GM12878 (cell line): Measurements from ENCODE around the gene SSR2. TPM values are rescaled to one million over a fixed set of nuclear protein-coding genes. Genes with fewer than 3 reads are reported as not detected.

Source experiments
- ATAC-seq: fragments of 200-7000 bp; cut with Tn5 transposase; 3 replicates; pipeline ENCODE4 v1.9.1; 2020; ENCODE audit warnings: mild to moderate bottlenecking, moderate library complexity
- BruUV-seq: library from RNA; stranded (reverse); fragments of 400-500 nt; replicated peaks from 2 replicates; lab custom pipeline; 2021; lab: Mats Ljungman, UMichigan
- CTCF ChIA-PET: fragments of 300-600 bp; sonication (Branson Sonifier 250); formaldehyde crosslinking; extraction: SDS; loops from one replicate; lab custom pipeline; 2021; ENCODE audit warnings: inconsistent platforms; lab: Yijun Ruan, JAX
- POLR2A ChIA-PET: fragments of 350-600 bp; formaldehyde crosslinking; extraction: SDS; loops from one replicate; lab custom pipeline; 2021; ENCODE audit warnings: inconsistent platforms; lab: Charles Lee
- RAD21 ChIA-PET: fragments of 300-600 bp; sonication (Branson Sonifier 250); formaldehyde crosslinking; loops from one replicate; lab custom pipeline; 2023; ENCODE audit warnings: antibody characterized with exemption; ENCODE audit not compliant: unreplicated experiment; lab: Charles Lee
- SMC1A ChIA-PET: fragments of 300-600 bp; sonication (Branson Sonifier 250); formaldehyde crosslinking; loops from one replicate; lab custom pipeline; 2023; ENCODE audit not compliant: unreplicated experiment, uncharacterized antibody; lab: Charles Lee
- DNase-seq: peaks from one replicate; pipeline ENCODE4 v3.0.0-alpha.2; 2011; ENCODE audit warnings: low read depth, low spot score
- FAIRE-seq: peaks from 3 replicates; lab custom pipeline; 2011; peaks lifted over from hg19 to GRCh38; lab: Jason Lieb, UNC
- H2AFZ ChIP-seq: 2 replicates; pipeline ENCODE4 v1.6.0; 2011; ENCODE audit warnings: low read depth, low read length, control low read depth; ENCODE audit not compliant: control insufficient read depth
- H3K27ac ChIP-seq: 2 replicates; pipeline ENCODE4 v1.5.1; 2011; ENCODE audit warnings: control low read depth; ENCODE audit not compliant: control insufficient read depth, insufficient read depth
- H3K27me3 ChIP-seq, 2 experiments: replicated peaks in 1 of 2; 2 replicates each; pipeline versions ENCODE4 v1.6.0 to v1.6.1; 2011; ENCODE audit warnings: low read length in 1 of 2; ENCODE audit not compliant: control insufficient read depth in 2 of 2, insufficient read depth in 2 of 2
- H3K36me3 ChIP-seq, 2 experiments: 2 replicates each; pipeline ENCODE4 v1.5.1; 2011; ENCODE audit warnings: low read length in 1 of 2; ENCODE audit not compliant: control insufficient read depth in 2 of 2, insufficient read depth in 2 of 2
- H3K4me1 ChIP-seq: 2 replicates; pipeline ENCODE4 v1.6.1; 2011; ENCODE audit warnings: mild to moderate bottlenecking, low read length, moderate library complexity, mixed read lengths; ENCODE audit not compliant: control insufficient read depth, insufficient read depth
- H3K4me2 ChIP-seq: 2 replicates; pipeline ENCODE4 v1.6.0; 2011; ENCODE audit warnings: control low read depth; ENCODE audit not compliant: control insufficient read depth, insufficient read depth
- H3K4me3 ChIP-seq: fragments of 200-600 bp; sonication (generic); 2 replicates; pipeline ENCODE4 v1.5.1; 2016
- H3K79me2 ChIP-seq: 2 replicates; pipeline ENCODE4 v1.6.0; 2011; ENCODE audit warnings: low read length; ENCODE audit not compliant: control insufficient read depth, insufficient read depth
- H3K9ac ChIP-seq: 2 replicates; pipeline ENCODE4 v1.8.0; 2011; ENCODE audit warnings: low read length, control low read depth, mixed read lengths; ENCODE audit not compliant: control insufficient read depth, insufficient read depth
- H3K9me3 ChIP-seq: replicated peaks from 3 replicates; pipeline ENCODE4 v1.5.1; 2011; ENCODE audit warnings: mild to moderate bottlenecking, low read length; ENCODE audit not compliant: control insufficient read depth, insufficient read depth
- H4K20me1 ChIP-seq: 2 replicates; pipeline ENCODE4 v1.6.0; 2011; ENCODE audit not compliant: control insufficient read depth, insufficient read depth
- BHLHE40 ChIP-seq, 2 experiments: fragments of 450-650 bp in 1 of 2; IDR thresholded peaks; 2 replicates each; pipeline ENCODE4 v1.6.1; 2011 to 2017; ENCODE audit warnings: low read depth in 2 of 2, borderline replicate concordance in 1 of 2, improper control_type of control experiment in 1 of 2, low read length in 1 of 2, mild to moderate bottlenecking in 1 of 2
- ETV6 ChIP-seq, 2 experiments: fragments of 450-650 bp in 1 of 2; IDR thresholded peaks in 1 of 2; conservative IDR thresholded peaks in 1 of 2; 2 replicates each; pipeline ENCODE4 v1.6.1; 2014; ENCODE audit warnings: antibody characterized with exemption in 1 of 2, borderline replicate concordance in 1 of 2, low read depth in 1 of 2, mild to moderate bottlenecking in 1 of 2, moderate library complexity in 1 of 2
- NR2C1 ChIP-seq: fragments of 450-650 bp; IDR thresholded peaks from 2 replicates; pipeline ENCODE4 v1.6.1; 2017; ENCODE audit warnings: antibody characterized with exemption, mild to moderate bottlenecking, moderate library complexity
- PAX5 ChIP-seq: IDR thresholded peaks from 2 replicates; pipeline ENCODE4 v1.6.1; 2011; ENCODE audit warnings: low read depth, low read length, borderline replicate concordance
- POLR2A ChIP-seq: IDR thresholded peaks from 2 replicates; pipeline ENCODE4 v1.6.1; 2011; ENCODE audit warnings: low read depth, mild to moderate bottlenecking, low read length
- WGBS: methylation state at CpG from one replicate; pipeline ENCODE4 v1.1.6; 2016; ENCODE audit warnings: low lambda C conversion rate; ENCODE audit not compliant: insufficient replicate concordance, insufficient coverage; ENCODE audit errors: missing lambda C conversion rate; 5-methylcytosine and 5-hydroxymethylcytosine counted together
- in situ Hi-C: fragments of 300-500 bp; cut with MboI; formaldehyde crosslinking; loops from 9 replicates; pipeline ENCODE4 v1.14.3; 2018; ENCODE audit warnings: mixed read lengths
- intact Hi-C: fragments of 100-400 bp; cut with micrococcal nuclease; formaldehyde crosslinking; loops from one replicate; pipeline ENCODE4 v1.14.2; 2022; ENCODE audit not compliant: unreplicated experiment
- polyA plus RNA-seq, 11 experiments: library from polyadenylated mRNA; depleted of rRNA in 4 of 11; unstranded in 6 of 11; stranded (reverse) in 5 of 11; fragments of >200 nt; fragmentation: Nextera tagmentation in 4 of 11; fragmentation: Illumina TruSeq in 1 of 11; extraction: Ambion mirVana in 4 of 11; extraction: Trizol in 1 of 11; gene quantifications; 1 replicate in 1 of 11; 2 replicates in 10 of 11; pipeline versions ENCODE4 v1.2.1 to v1.2.3, GENCODE V29; 2011 to 2016; ENCODE audit warnings: inconsistent platforms in 2 of 11, missing spikeins in 2 of 11, low read depth in 1 of 11
- total RNA-seq, 4 experiments: library from RNA; depleted of rRNA in 3 of 4; stranded (reverse); fragments of >200 nt in 3 of 4; fragmentation: Illumina TruSeq in 1 of 4; extraction: Trizol in 1 of 4; gene quantifications; 2 replicates each; pipeline versions ENCODE4 v1.2.1 to v1.2.3, GENCODE V29; 2013 to 2021

The SSR2 gene
- total and polyA plus RNA-seq, 10 of the 15 experiments (the other 5 are each of a cell fraction or from before 2014, with no cell fraction given), result 207 to 553 (median 315) TPM

- intact Hi-C loops (no loop called here), in situ Hi-C loops (no loop called here)
- no peak for ATAC-seq
- CTCF ChIA-PET, result interaction anchor here (1.1 to 5.3 kb wide), 3 partner anchors 12 to 34 kb away, joined by 3 to 39 read pairs (median 14); no protein-coding TSS in a partner anchor
- TF ChIP-seq ETV6 (conservative IDR thresholded peaks at IDR 0.05 in 1 of 2, IDR thresholded peaks at IDR 0.05 in 1 of 2; ENCODE audit: borderline replicate concordance in 1 of 2, low read depth in 1 of 2), result no peak
- no peak for TF ChIP-seq PAX5
- TF ChIP-seq NR2C1, result peak; percentile 36; the same call in 1 of the 2 replicates
- TF ChIP-seq POLR2A, result peak; percentile 48
- no peak for TF ChIP-seq BHLHE40 (IDR thresholded peaks at IDR 0.05; ENCODE audit: borderline replicate concordance in 1 of 2, low read depth in 2 of 2, low read length in 1 of 2)
- no peaks in the 10 kb centered on the region for H3K9me3 ChIP-seq
- peak overlapping the region; percentile 64 for H3K4me2 ChIP-seq
- FAIRE-seq, result no peak
- H3K27ac ChIP-seq, result no peak overlapping the region
- POLR2A ChIA-PET, result interaction anchor here (1.3 to 14.9 kb wide), 5 partner anchors 8 to 31 kb away, joined by 3 to 273 read pairs (median 6); partner anchors contain the start of gene RXFP4
- H3K9ac ChIP-seq, result no peak overlapping the region
- BruUV-seq, result no TSS peak
- no peak overlapping the region for H2AFZ ChIP-seq
- SMC1A ChIA-PET, result interaction anchor here (0.9 to 16.7 kb wide), 6 partner anchors 10 to 34 kb away, joined by 3 to 229 read pairs (median 15); partner anchors contain the start of gene RXFP4
- H3K27me3 ChIP-seq, result no peaks in the 10 kb centered on the region
- peaks cover 56% of the 10 kb centered on the region for H3K4me1 ChIP-seq
- DNase-seq, result no peak
- H3K4me3 ChIP-seq, result peak overlapping the region; percentile 48
- peaks cover 8% of the 10 kb centered on the region for H4K20me1 ChIP-seq
- H3K36me3 ChIP-seq, result peaks cover 14 to 24% of the 10 kb centered on the region in 2 experiments
- 62% methylated on average over 9 of the region's 9 CpGs for WGBS
- peaks cover 96% of the 10 kb centered on the region for H3K79me2 ChIP-seq
- RAD21 ChIA-PET, result interaction anchor here (2.5 kb wide), 1 partner anchor 8 kb away, joined by 18 read pairs; no protein-coding TSS in a partner anchor
Observed at GRCh38 chr1:155971910-155972809, 48.6 kb downstream of the SSR2 start.
